Gastroesophageal sphincter (tissue), 3 donors: Measurements from ENCODE around the gene RPS27L.

ENCODE experiments used
- EP300 ChIP-seq: sonication (generic); formaldehyde crosslinking; IDR thresholded peaks from one replicate; pipeline ENCODE4 v1.6.1; 2017; ENCODE audit warnings: antibody characterized with exemption, mild to moderate bottlenecking
- POLR2A ChIP-seq, 2 donors: fragments of 450-650 bp; IDR thresholded peaks; one replicate each; pipeline ENCODE4 v1.6.1; 2017; ENCODE audit warnings: antibody characterized with exemption in 2 of 2, mild to moderate bottlenecking in 2 of 2, moderate library complexity in 1 of 2
- POLR2AphosphoS5 ChIP-seq: sonication (generic); formaldehyde crosslinking; IDR thresholded peaks from one replicate; pipeline ENCODE4 v1.6.1; 2017; ENCODE audit warnings: antibody characterized with exemption
- TF ChIP-seq, protein P1 (sequence below), 4 experiments: fragments of 200-600 bp in 2 of 4; fragments of 450-650 bp in 2 of 4; sonication (generic) in 1 of 4; IDR thresholded peaks; one replicate each; pipeline ENCODE4 v1.5.1; 2017 to 2019; ENCODE audit warnings: antibody characterized with exemption in 4 of 4, mild to moderate bottlenecking in 2 of 4, moderate library complexity in 2 of 4

DNA sequence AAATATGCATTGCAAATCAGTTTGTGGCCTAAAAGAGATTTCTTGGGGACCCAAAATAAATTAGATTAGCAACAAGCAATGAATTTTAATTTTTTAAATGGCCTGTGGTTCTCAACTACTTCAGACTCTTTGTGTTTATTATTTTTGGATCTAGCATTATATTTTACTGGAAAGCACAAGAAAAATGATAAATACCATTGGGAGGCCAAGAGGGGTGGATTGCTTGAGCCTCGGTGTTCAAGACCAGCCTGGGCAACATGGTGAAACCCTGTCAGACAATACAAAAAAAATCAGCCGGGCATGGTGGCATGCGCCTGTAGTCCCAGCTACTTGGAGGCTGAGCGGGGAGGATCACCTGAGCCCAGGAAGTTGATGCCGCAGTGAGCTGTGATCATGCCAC is 22.0 kb downstream of the RPS27L start:
- TF ChIP-seq, protein P1, sequence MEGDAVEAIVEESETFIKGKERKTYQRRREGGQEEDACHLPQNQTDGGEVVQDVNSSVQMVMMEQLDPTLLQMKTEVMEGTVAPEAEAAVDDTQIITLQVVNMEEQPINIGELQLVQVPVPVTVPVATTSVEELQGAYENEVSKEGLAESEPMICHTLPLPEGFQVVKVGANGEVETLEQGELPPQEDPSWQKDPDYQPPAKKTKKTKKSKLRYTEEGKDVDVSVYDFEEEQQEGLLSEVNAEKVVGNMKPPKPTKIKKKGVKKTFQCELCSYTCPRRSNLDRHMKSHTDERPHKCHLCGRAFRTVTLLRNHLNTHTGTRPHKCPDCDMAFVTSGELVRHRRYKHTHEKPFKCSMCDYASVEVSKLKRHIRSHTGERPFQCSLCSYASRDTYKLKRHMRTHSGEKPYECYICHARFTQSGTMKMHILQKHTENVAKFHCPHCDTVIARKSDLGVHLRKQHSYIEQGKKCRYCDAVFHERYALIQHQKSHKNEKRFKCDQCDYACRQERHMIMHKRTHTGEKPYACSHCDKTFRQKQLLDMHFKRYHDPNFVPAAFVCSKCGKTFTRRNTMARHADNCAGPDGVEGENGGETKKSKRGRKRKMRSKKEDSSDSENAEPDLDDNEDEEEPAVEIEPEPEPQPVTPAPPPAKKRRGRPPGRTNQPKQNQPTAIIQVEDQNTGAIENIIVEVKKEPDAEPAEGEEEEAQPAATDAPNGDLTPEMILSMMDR (IDR thresholded peaks at IDR 0.05) = no peak
- TF ChIP-seq POLR2A (IDR thresholded peaks at IDR 0.05) (no peak), EP300 (no peak), POLR2AphosphoS5 (no peak)
